ENCODE results near the gene ID2. TPM values are rescaled to one million over a fixed set of nuclear protein-coding genes. Genes with fewer than 3 reads are reported as not detected.

Gene ID2
- total RNA-seq, 1 experiment from 2014 or later, result 90.9 TPM

- no peak for DNase-seq
- ChIA-PET POLR2A (no interaction called here), CTCF (interaction anchor here (0.6 kb wide), 1 partner anchor 43 kb away, joined by 3 read pairs; no protein-coding TSS in a partner anchor)
- Histone ChIP-seq H3K27me3 (replicated peaks; ENCODE audit: control insufficient read depth, insufficient read depth, low read length) (no peaks in the 10 kb centered on the region), H3K36me3 (ENCODE audit: control insufficient read depth, insufficient read depth, low read length) (no peaks in the 10 kb centered on the region; the same call in 1 of the 2 replicates), H3K4me1 (peaks cover 27% of the 10 kb centered on the region), H3K9me3 (no peaks in the 10 kb centered on the region), H3K4me3 (ENCODE audit: low read depth, low read length) (no peak overlapping the region)
- intact Hi-C loops (cut with micrococcal nuclease; ENCODE audit: unreplicated experiment), result no loop called here
- Mint-ChIP-seq H3K4me1 (ENCODE audit: low read depth, unreplicated experiment) (peaks cover 40% of the 10 kb centered on the region), H3K9me3 (ENCODE audit: unreplicated experiment) (no peaks in the 10 kb centered on the region), H3K27me3 (ENCODE audit: insufficient read depth, unreplicated experiment) (no peaks in the 10 kb centered on the region), H3K27ac (ENCODE audit: unreplicated experiment) (no peak overlapping the region), H3K36me3 (ENCODE audit: insufficient read depth, unreplicated experiment) (no peaks in the 10 kb centered on the region), H3K4me3 (ENCODE audit: unreplicated experiment) (no peak overlapping the region)
- no TSS peak for BruUV-seq (replicated peaks)
- TF ChIP-seq CTCF (IDR thresholded peaks at IDR 0.05; ENCODE audit: insufficient read depth in 1 of 2, low read depth in 1 of 2, low read length in 1 of 2, severe bottlenecking in 1 of 2, unreplicated experiment in 1 of 2), result no peak
Measured at GRCh38 chr2:8641301-8641965, 40.4 kb upstream of the ID2 start.

DNA sequence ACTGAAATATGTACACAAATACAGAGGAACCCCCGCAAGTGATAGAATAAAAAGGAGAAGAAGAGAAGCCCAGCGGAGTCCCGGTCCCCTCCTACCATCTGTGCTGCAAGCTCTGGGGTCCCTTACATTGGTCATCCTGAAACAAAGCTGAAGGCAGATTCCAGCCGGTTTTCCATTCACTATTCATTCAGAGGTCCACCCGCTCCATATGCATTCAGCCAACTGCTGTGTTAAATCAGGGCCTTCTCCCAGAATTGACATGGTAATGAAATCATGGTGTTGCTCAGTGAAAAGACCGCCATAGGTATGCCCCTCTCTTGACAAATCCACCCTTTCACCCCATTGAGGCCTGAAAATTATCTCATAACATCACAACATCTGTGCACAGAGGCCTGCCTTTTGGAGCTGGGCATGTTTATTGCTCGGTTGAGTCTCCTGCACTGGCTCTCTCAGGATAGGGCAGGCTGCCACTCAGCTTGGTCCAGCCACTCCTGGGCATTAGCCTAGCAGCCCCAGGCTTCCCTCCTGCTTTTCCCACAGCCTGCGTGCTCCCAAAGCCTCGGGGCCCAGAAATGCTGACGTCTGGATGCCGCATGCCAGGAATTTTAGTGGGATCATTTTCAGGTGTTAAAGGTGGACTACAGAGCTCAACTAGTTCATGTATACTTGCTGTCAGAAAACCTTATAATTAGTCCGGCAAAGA, 39.3 kb upstream of the ID2 start:
- Histone ChIP-seq H3K27me3 (replicated peaks; ENCODE audit: control insufficient read depth, insufficient read depth, low read length) (no peaks in the 10 kb centered on the region), H3K9me3 (no peaks in the 10 kb centered on the region; the same call in 1 of the 2 replicates), H3K4me1 (peaks cover 17% of the 10 kb centered on the region), H3K36me3 (ENCODE audit: control insufficient read depth, insufficient read depth, low read length) (no peaks in the 10 kb centered on the region; the same call in 1 of the 2 replicates), H3K4me3 (ENCODE audit: low read depth, low read length) (no peak overlapping the region)
- Mint-ChIP-seq H3K4me3 (ENCODE audit: unreplicated experiment) (no peak overlapping the region), H3K27me3 (ENCODE audit: insufficient read depth, unreplicated experiment) (no peaks in the 10 kb centered on the region), H3K36me3 (ENCODE audit: insufficient read depth, unreplicated experiment) (no peaks in the 10 kb centered on the region), H3K9me3 (ENCODE audit: unreplicated experiment) (no peaks in the 10 kb centered on the region), H3K27ac (ENCODE audit: unreplicated experiment) (no peak overlapping the region), H3K4me1 (ENCODE audit: low read depth, unreplicated experiment) (peaks cover 30% of the 10 kb centered on the region)
- TF ChIP-seq CTCF (IDR thresholded peaks at IDR 0.05; ENCODE audit: insufficient read depth in 1 of 2, low read depth in 1 of 2, low read length in 1 of 2, severe bottlenecking in 1 of 2, unreplicated experiment in 1 of 2), result no peak
- intact Hi-C loops (cut with micrococcal nuclease; ENCODE audit: unreplicated experiment), result no loop called here
- no TSS peak for BruUV-seq (replicated peaks)
- ChIA-PET CTCF (no interaction called here), POLR2A (interaction anchor here (0.6 kb wide), 1 partner anchor 39 kb away, joined by 3 read pairs; no protein-coding TSS in a partner anchor)
- DNase-seq, result no peak

- BruUV-seq (replicated peaks), result no TSS peak
- Mint-ChIP-seq H3K4me3 (ENCODE audit: unreplicated experiment) (no peak overlapping the region), H3K27ac (ENCODE audit: unreplicated experiment) (no peak overlapping the region), H3K36me3 (ENCODE audit: insufficient read depth, unreplicated experiment) (no peaks in the 10 kb centered on the region), H3K4me1 (ENCODE audit: low read depth, unreplicated experiment) (peaks cover 20% of the 10 kb centered on the region), H3K9me3 (ENCODE audit: unreplicated experiment) (no peaks in the 10 kb centered on the region), H3K27me3 (ENCODE audit: insufficient read depth, unreplicated experiment) (no peaks in the 10 kb centered on the region)
- no peak for DNase-seq
- Histone ChIP-seq H3K36me3 (ENCODE audit: control insufficient read depth, insufficient read depth, low read length) (no peaks in the 10 kb centered on the region; the same call in 1 of the 2 replicates), H3K9me3 (no peaks in the 10 kb centered on the region; the same call in 1 of the 2 replicates), H3K27me3 (replicated peaks; ENCODE audit: control insufficient read depth, insufficient read depth, low read length) (no peaks in the 10 kb centered on the region), H3K4me3 (ENCODE audit: low read depth, low read length) (no peak overlapping the region), H3K4me1 (peaks cover 17% of the 10 kb centered on the region)
- no peak for TF ChIP-seq CTCF (IDR thresholded peaks at IDR 0.05; ENCODE audit: insufficient read depth in 1 of 2, low read depth in 1 of 2, low read length in 1 of 2, severe bottlenecking in 1 of 2, unreplicated experiment in 1 of 2)
- ChIA-PET CTCF (no interaction called here), POLR2A (interaction anchor here (0.6 kb wide), 1 partner anchor 38 kb away, joined by 3 read pairs; no protein-coding TSS in a partner anchor)
- intact Hi-C loops (cut with micrococcal nuclease; ENCODE audit: unreplicated experiment), result no loop called here
Measured at GRCh38 chr2:8643250-8643995, 38.4 kb upstream of the ID2 start.

All from Caco-2 (cell line).